NCI-H2081 (cell line): ENCODE results near the gene STEEP1.

ENCODE experiments used
- DNase-seq, 2 experiments: peaks; one replicate each; lab custom pipeline; 2025; lab: John Stamatoyannopoulos, UW

The STEEP1 gene

DNA sequence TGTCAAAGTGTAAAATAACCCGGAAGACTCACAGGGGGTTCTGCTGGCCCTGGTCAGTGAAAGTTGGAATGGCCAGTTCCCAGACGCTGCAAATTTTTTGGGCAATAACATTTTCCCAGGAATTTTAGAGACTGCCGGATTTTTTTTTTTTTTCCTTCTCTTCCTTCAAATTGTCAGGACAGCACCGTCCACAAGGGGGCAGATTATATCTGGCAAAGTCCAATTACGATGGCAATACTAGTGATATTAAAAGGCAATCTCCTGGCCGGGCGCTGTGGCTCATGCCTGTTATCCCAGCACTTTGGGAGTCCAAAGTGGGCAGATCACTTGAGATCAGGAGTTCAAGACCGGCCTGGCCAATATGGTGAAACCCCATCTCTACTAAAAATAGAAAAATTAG lies 76.5 kb downstream of the STEEP1 start:
- DNase-seq = peak; percentile 72 to 78
